Endothelial cell (in vitro differentiated cells): ENCODE measurements around the gene RFNG. TPM values are rescaled to one million over a fixed set of nuclear protein-coding genes. Genes with fewer than 3 reads are reported as not detected.

Experiments used
- DNase-seq: peaks from one replicate; pipeline ENCODE4 v3.0.0; 2021; ENCODE audit warnings: low spot score
- H3K27ac Mint-ChIP-seq: one replicate; pipeline ENCODE4 v1.8.0; 2021; ENCODE audit warnings: mixed read lengths, inconsistent platforms; ENCODE audit not compliant: unreplicated experiment
- H3K27me3 Mint-ChIP-seq: one replicate; pipeline ENCODE4 v1.8.0; 2021; ENCODE audit warnings: mild to moderate bottlenecking, moderate library complexity, mixed read lengths, inconsistent platforms; ENCODE audit not compliant: unreplicated experiment
- H3K36me3 Mint-ChIP-seq: one replicate; pipeline ENCODE4 v1.8.0; 2021; ENCODE audit warnings: mild to moderate bottlenecking, low read depth, mixed read lengths, inconsistent platforms; ENCODE audit not compliant: unreplicated experiment
- H3K4me1 Mint-ChIP-seq: one replicate; pipeline ENCODE4 v1.8.0; 2021; ENCODE audit warnings: mild to moderate bottlenecking, mixed read lengths, inconsistent platforms; ENCODE audit not compliant: unreplicated experiment
- H3K4me3 Mint-ChIP-seq: one replicate; pipeline ENCODE4 v1.8.0; 2021; ENCODE audit warnings: mild to moderate bottlenecking, mixed read lengths, inconsistent platforms; ENCODE audit not compliant: unreplicated experiment
- H3K9me3 Mint-ChIP-seq: one replicate; pipeline ENCODE4 v1.8.0; 2021; ENCODE audit warnings: mixed read lengths, inconsistent platforms; ENCODE audit not compliant: unreplicated experiment
- CTCF ChIP-seq: fragments of 200-600 bp; sonication (generic); IDR thresholded peaks from one replicate; pipeline ENCODE4 v1.5.0; 2021; ENCODE audit warnings: antibody characterized with exemption; ENCODE audit not compliant: unreplicated experiment
- total RNA-seq: library from RNA; stranded (reverse); fragmentation: NEBNext Ultra II Directional; extraction: Animal tissue kit (Norgen Biotek cat#: 25700); gene quantifications from one replicate; pipeline ENCODE4 v1.2.1, GENCODE V29; 2021; ENCODE audit not compliant: unreplicated experiment

RFNG gene
- total RNA-seq, 1 donor from 2014 or later, result 19.7 TPM

GRCh38 chr17:82095777-82096708 lies 44.4 kb upstream of the RFNG start:
- no peaks in the 10 kb centered on the region for H3K4me1 Mint-ChIP-seq
- peak overlapping the region; percentile 74 for H3K4me3 Mint-ChIP-seq
- peaks cover 5% of the 10 kb centered on the region for H3K27me3 Mint-ChIP-seq
- no peak for DNase-seq
- H3K27ac Mint-ChIP-seq, result no peak overlapping the region
- no peaks in the 10 kb centered on the region for H3K9me3 Mint-ChIP-seq
- peaks cover 3% of the 10 kb centered on the region for H3K36me3 Mint-ChIP-seq
- TF ChIP-seq CTCF, result no peak

- Mint-ChIP-seq H3K4me3 (no peak overlapping the region), H3K36me3 (peaks cover 3% of the 10 kb centered on the region), H3K27ac (no peak overlapping the region), H3K27me3 (peaks cover 4% of the 10 kb centered on the region), H3K9me3 (no peaks in the 10 kb centered on the region), H3K4me1 (no peaks in the 10 kb centered on the region)
- no peak for DNase-seq
- TF ChIP-seq CTCF, result no peak
These were observed 43.5 kb upstream of the RFNG start for GRCh38 chr17:82094931-82095776.

- H3K4me3 Mint-ChIP-seq, result no peak overlapping the region
- H3K27me3 Mint-ChIP-seq, result no peaks in the 10 kb centered on the region
- no peak for DNase-seq
- H3K27ac Mint-ChIP-seq, result no peak overlapping the region
- TF ChIP-seq CTCF, result no peak
- no peaks in the 10 kb centered on the region for H3K9me3 Mint-ChIP-seq
- no peaks in the 10 kb centered on the region for H3K4me1 Mint-ChIP-seq
- peaks cover 3% of the 10 kb centered on the region for H3K36me3 Mint-ChIP-seq
These were observed 41.6 kb upstream of the RFNG start for GRCh38 chr17:82092995-82093751.

GRCh38 chr17:82092628-82092994 lies 41.0 kb upstream of the RFNG start:
- Mint-ChIP-seq H3K4me3 (no peak overlapping the region), H3K36me3 (peaks cover 3% of the 10 kb centered on the region), H3K27me3 (no peaks in the 10 kb centered on the region), H3K9me3 (no peaks in the 10 kb centered on the region), H3K27ac (no peak overlapping the region), H3K4me1 (no peaks in the 10 kb centered on the region)
- no peak for TF ChIP-seq CTCF
- no peak for DNase-seq
